Midbrain (tissue), 1 donor: Measurements from ENCODE around the gene ARL2.
"Not testable (repeated sequence)": the region's sequence is repeated elsewhere in the genome, so short reads cannot be mapped to it uniquely, and the experiment has no call there.

Source experiments
- DNase-seq: peaks from one replicate; lab custom pipeline; 2025; lab: John Stamatoyannopoulos, UW

The ARL2 gene

DNA sequence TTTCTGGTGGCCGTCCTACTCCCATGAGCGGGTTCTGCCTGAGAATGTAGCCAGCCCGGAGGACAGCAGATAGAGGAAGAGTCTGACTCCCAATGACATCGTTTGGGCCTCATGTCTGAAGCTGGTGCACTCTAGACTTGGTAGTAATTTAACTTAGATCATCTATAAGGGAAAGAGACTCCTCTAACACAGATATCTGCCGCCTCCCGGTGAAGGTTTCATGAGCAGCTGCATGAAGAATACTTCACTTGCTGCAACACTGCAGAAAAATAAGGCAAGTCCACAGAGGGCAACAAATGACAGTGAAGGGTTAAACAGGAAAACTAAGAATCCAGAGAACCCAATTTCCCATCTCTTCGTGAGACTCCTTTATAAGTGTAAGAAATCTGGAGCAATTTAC lies 5.9 kb upstream of the ARL2 start:
- no peak for DNase-seq

GRCh38 chr11:65008873-65009272 lies 5.1 kb upstream of the ARL2 start:
- no peak for DNase-seq

GRCh38 chr11:65013130-65013887 lies 651 bp upstream of the ARL2 start:
- peak; percentile 90 for DNase-seq

DNA sequence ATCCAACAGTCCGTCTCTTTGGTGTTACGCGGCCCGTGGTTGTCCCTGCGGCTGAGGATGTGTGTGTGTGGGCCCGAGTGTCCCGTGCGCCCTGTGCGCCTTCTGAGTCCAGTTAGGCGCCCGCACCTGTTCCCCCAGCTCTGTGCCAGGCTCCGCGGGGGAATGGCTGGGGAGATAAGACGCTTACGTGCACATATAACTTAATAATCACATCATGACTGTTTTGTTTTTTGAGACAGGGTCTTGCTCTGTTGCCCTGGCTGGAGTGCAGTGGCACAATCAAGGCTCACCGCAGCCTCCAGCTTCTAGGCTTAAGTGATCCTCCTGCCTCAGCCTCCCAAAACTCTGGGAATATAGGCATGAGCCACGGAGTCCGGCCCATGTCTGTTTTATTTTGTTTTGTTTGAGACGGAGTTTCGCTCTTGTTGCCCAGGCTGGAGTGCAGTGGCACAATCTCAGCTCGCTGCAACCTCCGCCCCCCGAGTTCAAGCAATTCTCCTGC lies 817 bp downstream of the ARL2 start:
- DNase-seq, result no peak

- DNase-seq, result no peak
Measured at GRCh38 chr11:65016705-65017104, 2.7 kb downstream of the ARL2 start.

GRCh38 chr11:65017937-65018336 lies 4.0 kb downstream of the ARL2 start:
- DNase-seq, result no peak

DNA sequence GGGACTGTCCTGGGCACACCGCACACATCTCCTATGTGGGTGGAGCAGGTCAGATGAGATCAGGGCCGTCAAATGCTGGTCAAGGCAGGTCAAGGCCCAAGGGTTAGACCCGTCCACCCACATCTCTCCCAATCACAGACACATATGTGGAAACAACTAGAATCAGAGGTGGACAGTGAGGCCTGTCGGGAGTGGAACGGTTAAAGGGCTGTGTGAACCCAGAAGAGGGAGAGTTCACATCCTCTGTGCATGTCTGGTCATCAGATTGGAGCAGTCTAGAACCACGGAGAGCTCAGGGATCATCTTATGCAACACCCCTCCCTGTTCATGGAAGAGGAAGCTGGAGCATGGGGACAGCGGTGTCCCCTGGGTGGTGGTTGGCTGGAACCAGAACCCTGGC lies 5.9 kb downstream of the ARL2 start:
- no peak for DNase-seq

DNA sequence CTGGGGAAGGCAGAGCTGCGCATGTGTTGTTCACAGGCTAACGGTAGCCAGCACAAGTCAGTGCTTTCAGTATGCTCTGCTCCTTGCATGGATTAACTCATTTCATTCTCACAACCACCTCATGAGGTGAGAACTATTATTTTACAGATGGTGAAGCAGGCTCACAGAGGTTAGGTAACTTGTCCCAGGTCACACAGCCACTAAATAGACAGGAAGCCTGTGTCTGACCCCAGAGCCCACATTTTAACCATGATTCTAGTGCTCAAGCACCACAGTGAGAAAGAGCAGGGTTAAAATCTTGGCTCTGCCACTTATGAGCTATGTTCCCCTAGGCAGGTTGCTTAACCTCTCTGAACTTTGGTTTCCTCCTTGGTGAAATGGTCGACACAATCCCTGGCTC lies 7.0 kb downstream of the ARL2 start:
- DNase-seq, result no peak

DNA sequence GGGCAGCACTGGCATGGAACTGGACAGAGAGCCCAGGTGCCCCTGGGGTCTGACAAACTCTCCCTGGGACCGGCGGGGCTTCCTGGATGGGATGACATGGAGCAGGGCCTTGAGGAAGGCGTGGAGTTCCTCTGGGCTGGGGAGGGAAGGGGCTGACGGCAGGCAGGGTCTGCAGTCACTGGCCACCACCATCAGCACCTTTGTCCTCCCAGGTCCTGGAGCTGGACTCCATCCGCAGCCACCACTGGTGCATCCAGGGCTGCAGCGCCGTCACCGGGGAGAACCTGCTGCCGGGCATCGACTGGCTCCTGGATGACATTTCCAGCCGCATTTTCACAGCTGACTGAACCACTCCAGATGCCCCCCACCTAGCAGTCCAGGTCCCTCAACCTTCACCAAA lies 7.5 kb downstream of the ARL2 start:
- DNase-seq, result no peak

DNA sequence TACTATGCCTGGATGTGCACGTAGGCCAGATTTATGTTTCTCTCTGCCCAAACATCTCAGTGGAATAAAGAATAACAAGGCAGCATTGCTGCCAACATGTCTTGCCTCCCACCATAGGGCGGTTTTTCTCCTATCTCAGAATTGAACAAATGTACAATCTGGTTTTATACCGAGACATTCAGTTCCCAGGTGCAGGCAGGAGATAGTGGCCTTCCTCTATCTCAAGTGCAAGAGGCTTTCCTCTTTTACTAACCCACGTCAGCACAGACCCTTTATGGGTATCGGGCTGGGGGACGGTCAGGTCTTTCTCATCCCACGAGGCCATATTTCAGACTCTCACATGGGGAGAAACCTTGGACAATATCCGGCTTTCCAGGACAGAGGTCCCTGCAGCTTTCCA lies 9.5 kb downstream of the ARL2 start:
- not testable (repeated sequence) for DNase-seq

- no peak for DNase-seq
Measured at GRCh38 chr11:65026810-65027209, 12.8 kb downstream of the ARL2 start.

- DNase-seq, result peak; percentile 96
Measured at GRCh38 chr11:65027213-65028067, 13.5 kb downstream of the ARL2 start, which contains the start of gene SNX15. TSS of gene SNX15 (plus strand) at chr11:65027439. CDS start at chr11:65027538, 99 bp downstream.

DNA sequence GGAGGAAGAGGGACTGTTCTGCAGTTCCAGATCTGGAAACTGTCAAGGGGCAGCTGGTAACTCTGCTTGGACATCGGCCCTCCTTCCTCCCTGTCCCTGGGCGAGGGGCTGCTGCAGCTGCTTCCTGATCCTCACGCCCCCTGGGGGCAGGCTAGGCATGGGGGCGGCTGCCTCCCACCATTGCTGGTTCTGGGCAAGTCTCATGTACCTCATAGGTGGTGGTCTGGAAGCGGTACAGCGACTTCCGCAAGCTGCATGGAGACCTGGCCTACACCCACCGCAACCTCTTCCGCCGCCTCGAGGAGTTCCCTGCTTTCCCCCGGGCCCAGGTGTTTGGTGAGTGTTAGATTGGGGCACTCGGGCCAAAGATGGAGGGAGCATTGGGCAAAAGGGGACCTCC lies 18.3 kb downstream of the ARL2 start:
- DNase-seq, result no peak

DNA sequence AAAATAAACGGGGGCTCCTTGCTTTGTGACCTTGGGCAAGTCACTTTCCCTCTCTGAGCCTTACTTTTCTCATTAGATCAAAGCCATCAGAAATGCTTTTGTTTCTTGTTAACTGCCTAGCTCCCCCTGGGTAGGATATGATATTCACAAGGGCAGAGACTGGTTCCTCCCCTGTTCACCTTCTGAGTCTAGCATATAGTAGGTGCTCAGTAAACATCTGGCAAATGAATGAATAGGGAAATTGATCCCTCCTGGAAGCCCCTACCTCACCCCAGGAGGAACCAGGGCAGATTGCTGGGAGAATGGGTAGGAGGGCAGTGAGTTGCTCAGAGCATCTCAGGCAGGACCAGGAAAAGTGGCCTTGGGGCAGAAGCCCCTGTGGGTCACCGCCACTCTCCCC lies 20.5 kb downstream of the ARL2 start:
- no peak for DNase-seq

GRCh38 chr11:65035579-65035978 lies 21.6 kb downstream of the ARL2 start:
- no peak for DNase-seq

GRCh38 chr11:65036931-65037330 lies 23.0 kb downstream of the ARL2 start:
- peak; percentile 77 for DNase-seq

- no peak for DNase-seq
Measured at GRCh38 chr11:65040520-65040846, 26.5 kb downstream of the ARL2 start.

DNA sequence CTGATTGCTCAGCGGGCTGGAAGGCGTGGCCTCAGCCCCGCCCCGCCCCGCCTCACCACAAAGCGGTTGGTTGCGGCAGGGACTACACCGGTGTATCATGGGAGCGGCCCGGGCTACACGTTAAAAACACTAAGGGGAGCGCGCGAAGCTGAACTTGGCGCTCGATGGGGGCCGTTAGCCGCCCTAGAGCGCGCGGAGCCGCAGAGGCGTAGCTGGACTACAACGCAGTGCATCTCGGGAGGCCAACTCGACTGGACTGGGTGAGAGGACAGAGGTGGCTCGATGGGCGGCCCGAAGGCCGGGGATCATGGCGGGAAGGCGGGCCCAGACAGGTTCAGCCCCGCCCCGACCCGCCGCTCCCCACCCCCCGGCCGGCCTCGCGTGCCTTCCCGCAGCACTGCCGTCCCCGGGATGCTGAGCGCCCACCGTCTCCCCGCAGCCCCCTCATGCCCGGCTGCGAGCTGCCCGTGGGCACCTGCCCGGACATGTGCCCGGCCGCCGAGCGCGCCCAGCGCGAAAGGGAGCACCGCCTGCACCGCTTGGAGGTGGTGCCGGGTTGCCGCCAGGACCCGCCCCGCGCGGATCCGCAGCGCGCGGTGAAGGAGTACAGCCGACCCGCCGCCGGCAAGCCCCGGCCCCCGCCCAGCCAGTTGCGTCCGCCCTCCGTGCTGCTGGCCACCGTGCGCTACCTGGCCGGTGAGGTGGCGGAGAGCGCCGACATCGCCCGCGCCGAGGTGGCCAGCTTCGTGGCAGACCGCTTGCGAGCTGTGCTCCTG lies 27.1 kb downstream of the ARL2 start, which contains the start of gene SAC3D1:
TSS of gene SAC3D1 (plus strand) at position 364 of the 776 bp plus-strand sequence. CDS start at position 447, 83 bp downstream.
- DNase-seq, result peak; percentile 86

DNA sequence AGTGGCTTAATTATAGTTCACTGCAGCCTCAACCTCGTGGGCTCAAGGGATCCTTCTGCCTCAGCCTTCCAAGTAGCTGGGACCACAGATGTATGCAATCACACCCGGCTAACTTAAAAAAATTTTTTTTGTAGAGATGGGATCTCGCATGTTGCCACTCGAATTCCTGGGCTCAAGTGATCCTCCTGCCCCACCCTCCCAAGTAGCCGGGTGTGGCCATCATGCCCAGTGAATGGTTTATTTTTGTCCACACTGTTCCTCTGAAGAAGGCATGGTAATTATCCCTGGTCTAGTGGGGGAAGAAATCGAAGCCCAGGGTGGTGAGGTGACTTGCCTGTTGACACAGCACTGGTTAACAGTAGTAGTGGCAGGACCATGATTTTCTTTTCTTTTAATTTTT lies 28.9 kb downstream of the ARL2 start:
- no peak for DNase-seq

DNA sequence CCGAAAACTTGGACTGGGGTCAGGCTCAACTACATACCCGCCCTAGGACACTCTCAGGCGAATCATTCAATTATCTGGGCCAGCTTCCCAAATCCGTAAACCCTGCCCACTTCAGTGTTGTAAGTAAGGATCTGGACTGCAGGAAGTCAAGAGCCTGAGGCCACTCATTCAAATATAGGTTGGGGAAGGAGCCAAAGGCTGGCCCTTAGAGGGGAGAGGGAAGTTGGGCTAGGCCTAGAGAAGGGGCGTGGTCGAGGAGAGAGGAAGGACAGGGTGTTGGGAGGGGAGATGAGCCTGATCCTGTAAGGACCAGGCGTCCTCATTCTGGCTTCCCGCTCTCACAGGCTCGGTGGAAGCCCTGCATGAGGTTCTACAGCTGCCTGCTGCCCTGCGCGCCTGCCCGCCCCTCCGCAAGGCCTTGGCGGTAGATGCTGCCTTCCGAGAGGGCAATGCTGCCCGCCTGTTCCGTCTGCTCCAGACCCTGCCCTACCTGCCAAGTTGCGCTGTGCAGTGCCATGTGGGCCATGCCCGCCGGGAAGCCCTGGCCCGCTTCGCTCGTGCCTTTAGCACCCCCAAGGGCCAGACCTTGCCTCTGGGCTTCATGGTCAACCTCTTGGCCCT lies 30.0 kb downstream of the ARL2 start:
- peak; percentile 6 for DNase-seq

GRCh38 chr11:65045061-65045460 lies 31.1 kb downstream of the ARL2 start:
- no peak for DNase-seq

DNA sequence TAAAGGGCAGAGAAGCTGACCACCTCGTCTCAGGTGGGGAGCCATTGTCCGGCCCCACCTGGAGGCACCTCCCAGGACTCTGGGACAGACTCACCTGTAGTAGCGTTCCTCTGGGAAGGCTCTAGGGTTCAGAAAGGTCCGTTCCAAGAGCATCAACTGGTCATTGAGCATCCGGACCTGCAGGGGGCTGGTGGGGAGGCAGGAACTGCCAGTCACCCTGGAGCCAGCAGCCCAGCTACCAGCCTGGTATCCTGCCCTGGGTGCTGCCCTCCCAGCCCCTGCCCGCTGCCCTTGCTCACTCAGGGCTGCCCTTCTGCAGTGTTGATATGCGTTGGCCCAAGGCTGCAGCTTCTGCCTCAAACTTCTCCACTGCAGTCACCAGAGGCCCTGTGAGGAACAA lies 31.8 kb downstream of the ARL2 start:
- no peak for DNase-seq
